ENCODE data around the gene HAPLN3.

DNA sequence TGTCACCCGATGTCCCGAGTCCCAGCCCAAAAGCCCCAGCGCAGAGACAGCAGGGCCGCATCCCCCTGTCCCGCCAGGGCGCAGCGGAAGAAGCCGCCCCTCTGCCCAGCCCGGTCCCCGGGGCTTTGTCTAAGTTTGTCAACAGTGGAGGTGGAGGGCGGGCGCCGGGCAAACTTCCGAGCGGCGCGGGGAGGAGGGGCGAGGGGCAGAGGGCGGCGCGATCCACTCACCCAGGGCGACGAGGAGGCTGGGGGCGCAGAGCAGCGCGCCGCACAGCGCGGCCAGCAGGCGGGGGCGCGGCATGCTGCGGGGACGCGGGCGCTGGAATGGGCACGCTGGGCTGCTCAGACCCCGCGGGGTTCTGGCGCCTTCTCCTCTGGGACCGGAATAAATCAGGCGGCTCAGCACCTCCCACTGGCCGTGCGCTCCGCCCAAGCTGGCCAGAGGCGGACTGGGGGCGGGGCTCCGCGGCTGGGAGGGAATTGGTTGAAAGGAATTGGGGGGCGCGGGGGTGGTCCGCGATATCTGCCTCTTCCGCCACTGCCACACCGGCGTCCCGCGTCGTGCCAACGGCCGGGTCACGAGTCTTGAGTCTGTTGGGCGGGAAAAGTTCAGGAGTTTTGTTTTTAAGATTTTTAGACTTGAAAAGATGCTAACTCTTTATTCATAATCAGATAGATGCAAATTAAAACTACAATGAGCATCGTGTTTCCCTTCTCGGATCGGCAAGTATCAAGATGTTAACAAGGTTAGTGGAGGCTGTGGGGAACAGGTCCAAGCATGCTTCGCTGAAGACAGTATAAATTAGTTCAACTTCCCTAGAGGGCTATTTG is 17.9 kb upstream of the HAPLN3 start, which contains the start of gene MFGE8:
- TF ChIP-seq CTCF (IDR thresholded peaks at IDR 0.05) = no peak
- TF ChIP-seq POLR2AphosphoS5 (IDR thresholded peaks at IDR 0.05) = peak; percentile 36 to 80 (median 70)
- no peak for TF ChIP-seq EP300 (IDR thresholded peaks at IDR 0.05)
